Measurements from ENCODE around the gene CPVL. TPM values are rescaled to one million over a fixed set of nuclear protein-coding genes. Genes with fewer than 3 reads are reported as not detected.
A peak's percentile ranks its signal among the peaks of the same experiment; 100 is the strongest.
"Not testable (repeated sequence)": the region's sequence is repeated elsewhere in the genome, so short reads cannot be mapped to it uniquely, and the experiment has no call there.

CPVL gene
- total RNA-seq, 2 experiments from 2014 or later: not detected

DNA sequence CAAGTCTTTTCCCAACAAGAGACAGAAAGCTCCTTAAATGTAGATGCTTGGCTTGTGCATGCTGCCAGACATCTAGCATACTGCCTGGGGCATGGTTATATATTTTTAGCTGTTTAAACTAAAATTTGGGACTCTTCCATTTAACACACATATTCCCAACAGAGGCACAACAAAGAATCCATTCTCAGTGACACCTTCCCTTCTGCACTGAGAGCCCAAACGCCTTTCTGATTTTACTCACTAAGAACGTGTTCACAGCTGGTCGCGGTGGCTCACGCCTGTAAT, 49.9 kb downstream of the CPVL start:
- DNase-seq: no peak
- Mint-ChIP-seq H3K9me3 (no peaks in the 10 kb centered on the region), H3K36me3 (no peaks in the 10 kb centered on the region), H3K4me1 (peaks cover 5% of the 10 kb centered on the region), H3K27ac (no peak overlapping the region), H3K27me3 (peaks cover 21% of the 10 kb centered on the region), H3K4me3 (no peak overlapping the region)

DNA sequence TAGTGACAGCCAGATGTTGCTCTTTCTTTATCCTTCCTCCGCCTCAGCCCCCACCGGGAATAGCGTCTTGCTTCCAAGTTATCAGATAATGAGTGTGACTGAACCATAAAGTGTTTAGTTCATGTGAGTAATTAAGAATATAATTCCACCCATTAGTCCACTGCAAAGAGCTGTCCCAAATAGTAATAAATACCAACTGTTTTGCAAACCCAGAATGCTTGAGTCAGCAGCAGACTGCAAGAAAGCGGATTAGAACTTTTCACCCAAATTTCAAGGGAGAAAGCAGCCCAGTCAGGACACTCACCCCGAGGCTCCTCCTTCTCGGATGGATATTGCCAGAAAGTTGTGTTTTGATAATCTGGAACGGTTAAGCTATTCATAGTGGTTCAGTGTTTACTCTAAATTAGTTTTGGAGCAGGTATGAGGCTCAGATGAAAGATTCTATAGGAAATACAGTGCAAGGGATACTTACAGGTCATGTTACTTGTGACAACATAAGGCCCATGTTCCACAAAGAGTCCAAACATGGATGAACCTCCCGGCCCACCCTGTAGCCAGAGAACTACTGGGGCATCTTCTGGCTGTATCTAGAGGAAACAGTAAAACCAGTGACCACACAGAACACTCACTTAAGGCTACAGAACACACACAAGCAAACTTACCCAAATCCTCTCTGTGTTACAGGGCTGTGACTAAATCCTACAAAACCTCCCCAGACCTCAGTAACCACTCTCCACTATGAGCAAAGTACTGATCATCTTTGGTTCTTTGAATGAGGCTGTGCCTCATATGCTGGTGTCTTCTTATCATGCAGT, 50.5 kb downstream of the CPVL start:
- H3K27me3 Mint-ChIP-seq: peaks cover 27% of the 10 kb centered on the region
- DNase-seq: no peak
- H3K4me3 Mint-ChIP-seq: no peak overlapping the region
- peaks cover 9% of the 10 kb centered on the region for H3K4me1 Mint-ChIP-seq
- H3K27ac Mint-ChIP-seq: no peak overlapping the region
- no peaks in the 10 kb centered on the region for H3K9me3 Mint-ChIP-seq
- no peaks in the 10 kb centered on the region for H3K36me3 Mint-ChIP-seq

DNA sequence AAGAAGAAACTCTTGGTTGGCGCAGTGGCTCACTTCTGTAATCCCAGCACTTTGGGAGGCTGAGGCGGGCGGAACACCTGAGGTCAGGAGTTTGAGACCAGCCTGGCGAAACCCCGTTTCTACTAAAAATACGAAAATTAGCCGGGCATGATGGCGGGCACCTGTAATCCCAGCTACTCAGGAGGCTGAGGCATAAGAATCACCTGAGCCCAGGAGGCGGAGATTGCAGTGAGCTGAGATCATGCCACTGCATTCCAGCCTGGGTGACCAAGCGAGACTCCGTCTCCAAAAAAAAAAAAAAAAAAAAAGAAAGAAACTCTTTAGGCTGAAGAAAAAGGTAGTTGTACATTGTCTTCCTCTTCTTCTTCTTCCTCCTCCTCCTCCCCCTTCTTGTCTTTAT, 53.2 kb downstream of the CPVL start:
- Mint-ChIP-seq H3K4me1 (peaks cover 13% of the 10 kb centered on the region), H3K27me3 (peaks cover 45% of the 10 kb centered on the region)
- DNase-seq, H3K36me3 Mint-ChIP-seq, H3K4me3 Mint-ChIP-seq, H3K27ac Mint-ChIP-seq, H3K9me3 Mint-ChIP-seq: not testable (repeated sequence)

- Mint-ChIP-seq H3K27me3 (peaks cover 46% of the 10 kb centered on the region), H3K36me3 (no peaks in the 10 kb centered on the region), H3K9me3 (no peaks in the 10 kb centered on the region), H3K27ac (peak overlapping the region; percentile 3), H3K4me3 (peak overlapping the region; percentile 57), H3K4me1 (peaks cover 13% of the 10 kb centered on the region)
- no peak for DNase-seq
Measured at GRCh38 chr7:29091715-29092114, 54.6 kb downstream of the CPVL start.

DNA sequence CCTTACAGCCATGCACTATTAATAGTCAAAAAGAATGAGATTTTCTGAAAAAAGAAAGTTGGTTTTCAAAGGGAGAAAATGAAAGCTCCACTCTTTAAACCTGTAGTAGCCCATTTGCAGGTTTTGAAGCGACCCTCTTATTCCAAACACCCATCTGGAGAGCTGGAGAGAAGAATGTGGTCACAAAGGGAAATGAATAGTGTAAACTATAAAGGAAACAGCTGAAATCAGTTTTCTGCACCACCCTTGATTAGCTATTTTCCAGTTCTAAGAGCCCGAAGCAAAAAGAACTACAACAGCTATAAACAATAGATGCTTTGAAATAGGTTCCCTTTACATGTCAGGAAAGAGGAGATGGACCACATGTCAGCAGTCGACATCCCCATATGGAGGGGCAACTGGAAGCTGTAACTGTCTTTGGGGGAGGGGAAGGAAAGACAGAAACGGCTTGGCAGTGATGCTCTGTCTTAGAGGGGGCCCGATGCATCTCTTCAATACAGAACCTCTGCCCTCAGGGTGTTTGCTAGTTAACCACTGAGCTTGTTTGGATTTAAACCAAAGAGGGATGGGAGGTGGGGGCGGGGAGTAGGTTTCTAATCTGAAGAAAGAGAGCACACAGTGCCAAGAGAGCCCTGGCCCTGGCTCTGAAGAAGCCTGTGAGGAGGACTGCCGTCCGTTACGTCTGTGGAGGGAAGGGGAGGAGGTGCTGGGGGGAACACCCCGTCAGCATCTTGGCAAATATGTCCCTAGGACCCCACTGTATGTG, 55.3 kb downstream of the CPVL start:
- H3K9me3 Mint-ChIP-seq: no peaks in the 10 kb centered on the region
- no peaks in the 10 kb centered on the region for H3K36me3 Mint-ChIP-seq
- H3K27ac Mint-ChIP-seq: peak overlapping the region; percentile 3
- no peak for DNase-seq
- peaks cover 13% of the 10 kb centered on the region for H3K4me1 Mint-ChIP-seq
- H3K27me3 Mint-ChIP-seq: peaks cover 50% of the 10 kb centered on the region
- peak overlapping the region; percentile 57 for H3K4me3 Mint-ChIP-seq

DNA sequence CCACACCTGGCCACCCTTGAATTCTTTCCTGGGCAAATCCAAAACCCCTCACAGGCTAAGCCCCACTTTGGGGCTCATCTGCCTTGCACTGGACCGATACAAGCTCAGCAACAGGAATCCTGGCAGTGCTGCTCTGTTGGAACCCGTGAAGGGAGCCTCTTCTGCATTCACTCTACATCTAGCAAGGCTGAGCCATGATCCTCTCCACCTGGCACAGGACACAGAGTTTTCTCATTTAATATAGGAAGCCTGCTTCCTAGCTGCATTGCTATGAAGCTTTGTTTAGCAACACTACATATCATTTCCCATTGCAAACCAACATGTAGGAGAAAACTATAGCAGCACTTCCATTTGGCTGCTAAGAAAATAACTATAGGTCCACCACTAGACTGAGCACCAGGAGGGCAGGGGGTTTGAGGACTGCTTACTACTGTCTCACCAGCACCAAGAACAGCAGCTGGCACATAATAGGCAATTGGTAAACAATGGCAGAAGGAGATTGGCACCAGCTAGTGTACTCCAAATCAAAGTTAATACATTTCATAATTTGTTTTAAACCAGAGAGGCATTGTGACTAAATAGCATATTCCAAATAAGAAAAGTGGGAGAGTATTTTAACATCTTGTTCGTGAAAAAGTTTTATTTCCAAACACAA, 56.1 kb downstream of the CPVL start:
- peaks cover 13% of the 10 kb centered on the region for H3K4me1 Mint-ChIP-seq
- H3K36me3 Mint-ChIP-seq: no peaks in the 10 kb centered on the region
- H3K9me3 Mint-ChIP-seq: no peaks in the 10 kb centered on the region
- H3K4me3 Mint-ChIP-seq: no peak overlapping the region
- peaks cover 54% of the 10 kb centered on the region for H3K27me3 Mint-ChIP-seq
- no peak for DNase-seq
- no peak overlapping the region for H3K27ac Mint-ChIP-seq

GRCh38 chr7:29087840-29088170, 58.5 kb downstream of the CPVL start:
- Mint-ChIP-seq H3K27me3 (peaks cover 55% of the 10 kb centered on the region), H3K4me3 (no peak overlapping the region), H3K27ac (no peak overlapping the region), H3K4me1 (peaks cover 15% of the 10 kb centered on the region), H3K9me3 (no peaks in the 10 kb centered on the region), H3K36me3 (no peaks in the 10 kb centered on the region)
- DNase-seq: no peak

DNA sequence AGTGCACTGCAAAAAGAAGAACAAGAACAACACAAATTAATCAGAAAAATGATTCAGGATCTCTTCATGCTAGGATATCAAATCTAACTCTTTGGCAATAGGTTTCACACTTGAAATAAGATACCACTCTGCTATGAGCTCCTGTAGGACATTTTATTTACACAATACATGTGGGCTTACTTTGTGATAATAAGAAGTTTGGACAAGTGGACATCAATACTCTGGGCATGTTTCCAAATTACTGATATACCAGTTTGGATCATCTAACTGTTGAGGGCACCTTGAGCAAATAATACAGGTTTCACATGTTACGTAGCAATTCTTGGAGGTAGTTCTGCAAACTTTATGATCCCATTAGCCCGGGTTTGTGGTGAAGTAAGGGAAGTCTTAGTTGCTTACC, 59.8 kb downstream of the CPVL start:
- Mint-ChIP-seq H3K4me1 (peaks cover 12% of the 10 kb centered on the region), H3K4me3 (no peak overlapping the region), H3K36me3 (no peaks in the 10 kb centered on the region), H3K27me3 (peaks cover 49% of the 10 kb centered on the region), H3K9me3 (no peaks in the 10 kb centered on the region), H3K27ac (no peak overlapping the region)
- no peak for DNase-seq

DNA sequence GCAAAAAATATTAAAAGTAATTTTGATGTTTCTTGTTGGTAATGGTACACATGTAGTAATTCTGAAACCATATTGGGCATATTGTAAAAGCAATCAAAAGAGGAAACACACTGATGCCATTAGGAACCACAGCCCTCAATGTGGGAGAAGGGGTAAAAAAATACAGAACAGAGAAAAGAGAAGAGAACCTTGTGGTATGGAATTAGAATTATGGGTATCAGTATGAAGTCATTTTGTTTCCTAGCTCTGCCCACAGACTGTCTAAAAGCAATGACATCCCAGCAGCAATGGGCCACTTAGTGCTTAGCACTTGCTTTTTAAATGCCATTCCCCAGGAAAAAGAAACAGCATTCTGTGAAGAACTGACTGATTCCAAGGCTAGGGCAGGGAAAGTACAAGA, 61.5 kb downstream of the CPVL start:
- Mint-ChIP-seq H3K36me3 (no peaks in the 10 kb centered on the region), H3K4me1 (peaks cover 3% of the 10 kb centered on the region), H3K27ac (no peak overlapping the region), H3K9me3 (no peaks in the 10 kb centered on the region), H3K27me3 (peaks cover 44% of the 10 kb centered on the region), H3K4me3 (no peak overlapping the region)
- no peak for DNase-seq

DNA sequence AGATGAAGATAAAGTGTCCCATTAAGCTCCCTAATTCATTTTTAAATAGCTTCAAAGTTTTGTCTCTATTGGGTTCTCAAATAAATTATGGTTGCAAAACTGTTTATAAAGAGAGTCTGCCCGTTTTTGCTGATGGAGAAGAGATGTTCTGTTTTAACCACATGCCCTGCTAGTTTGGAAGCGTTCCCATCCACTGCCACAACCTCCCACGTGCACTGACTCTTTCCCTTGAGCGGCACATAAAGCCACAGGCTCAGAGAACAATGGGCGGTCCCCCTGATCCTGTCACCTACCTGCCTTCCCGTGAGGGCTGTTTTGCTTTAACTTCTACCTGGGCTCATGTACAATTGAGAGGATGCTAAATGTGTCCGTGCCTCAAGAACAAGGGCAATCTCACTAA, 65.5 kb downstream of the CPVL start:
- H3K27ac Mint-ChIP-seq: no peak overlapping the region
- H3K4me3 Mint-ChIP-seq: no peak overlapping the region
- H3K36me3 Mint-ChIP-seq: no peaks in the 10 kb centered on the region
- DNase-seq: no peak
- H3K9me3 Mint-ChIP-seq: no peaks in the 10 kb centered on the region
- peaks cover 38% of the 10 kb centered on the region for H3K27me3 Mint-ChIP-seq
- peaks cover 3% of the 10 kb centered on the region for H3K4me1 Mint-ChIP-seq

- Mint-ChIP-seq H3K9me3 (no peaks in the 10 kb centered on the region), H3K27me3 (peaks cover 25% of the 10 kb centered on the region), H3K27ac (no peak overlapping the region), H3K4me3 (no peak overlapping the region), H3K36me3 (no peaks in the 10 kb centered on the region), H3K4me1 (peaks cover 1% of the 10 kb centered on the region)
- no peak for DNase-seq
Measured at GRCh38 chr7:29078311-29079260, 67.8 kb downstream of the CPVL start.

- Mint-ChIP-seq H3K4me1 (peaks cover 1% of the 10 kb centered on the region), H3K9me3 (no peaks in the 10 kb centered on the region), H3K27ac (no peak overlapping the region), H3K27me3 (peaks cover 25% of the 10 kb centered on the region), H3K36me3 (no peaks in the 10 kb centered on the region), H3K4me3 (no peak overlapping the region)
- no peak for DNase-seq
Measured at GRCh38 chr7:29077854-29078253, 68.5 kb downstream of the CPVL start.

DNA sequence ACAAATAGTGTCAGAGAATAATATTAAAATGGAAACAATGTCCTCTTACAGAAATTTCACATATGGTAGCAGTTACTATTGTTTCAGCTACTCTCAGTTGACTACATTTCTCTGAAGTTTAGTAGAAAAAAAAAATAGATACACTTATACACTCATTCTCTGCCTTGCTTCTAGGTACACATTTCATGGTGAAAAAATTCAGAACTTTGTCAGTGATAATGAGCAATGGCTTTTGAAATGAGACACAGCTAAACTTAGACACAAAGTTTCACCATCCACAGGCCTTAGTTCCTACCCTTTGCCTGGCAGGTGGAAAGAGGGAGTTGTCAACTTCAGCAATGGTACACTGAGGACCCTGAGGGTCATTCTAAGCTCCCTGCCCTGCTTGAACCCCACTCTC, 69.2 kb downstream of the CPVL start:
- Mint-ChIP-seq H3K9me3 (no peaks in the 10 kb centered on the region), H3K27ac (no peak overlapping the region), H3K27me3 (peaks cover 25% of the 10 kb centered on the region)

DNA sequence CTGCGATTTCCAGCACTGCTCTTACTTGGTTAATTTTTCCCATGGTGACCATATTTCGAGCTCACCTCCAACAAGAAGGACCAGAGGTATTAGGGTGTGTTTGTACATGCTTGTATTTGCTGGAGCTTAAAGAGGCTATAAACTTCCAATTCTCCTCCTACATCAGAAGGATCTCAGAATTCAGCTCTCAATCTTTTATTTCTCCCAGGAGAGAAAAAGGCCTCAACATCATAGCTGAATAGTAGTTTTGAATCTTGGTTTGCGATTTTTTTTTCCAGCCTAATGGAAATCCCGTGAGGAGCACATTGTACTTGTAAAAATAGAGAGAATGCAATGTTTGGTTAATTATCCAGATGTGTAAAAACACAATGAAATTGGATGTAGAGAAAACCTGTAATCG, 69.7 kb downstream of the CPVL start:
- Mint-ChIP-seq H3K27ac (no peak overlapping the region), H3K36me3 (no peaks in the 10 kb centered on the region), H3K9me3 (no peaks in the 10 kb centered on the region), H3K4me1 (peaks cover 1% of the 10 kb centered on the region), H3K27me3 (peaks cover 21% of the 10 kb centered on the region), H3K4me3 (no peak overlapping the region)
- no peak for DNase-seq

More for the DNA sequence above, 69.2 kb downstream of the CPVL start:
- Mint-ChIP-seq H3K36me3 (no peaks in the 10 kb centered on the region), H3K4me1 (peaks cover 1% of the 10 kb centered on the region), H3K4me3 (no peak overlapping the region)
- DNase-seq: no peak

DNA sequence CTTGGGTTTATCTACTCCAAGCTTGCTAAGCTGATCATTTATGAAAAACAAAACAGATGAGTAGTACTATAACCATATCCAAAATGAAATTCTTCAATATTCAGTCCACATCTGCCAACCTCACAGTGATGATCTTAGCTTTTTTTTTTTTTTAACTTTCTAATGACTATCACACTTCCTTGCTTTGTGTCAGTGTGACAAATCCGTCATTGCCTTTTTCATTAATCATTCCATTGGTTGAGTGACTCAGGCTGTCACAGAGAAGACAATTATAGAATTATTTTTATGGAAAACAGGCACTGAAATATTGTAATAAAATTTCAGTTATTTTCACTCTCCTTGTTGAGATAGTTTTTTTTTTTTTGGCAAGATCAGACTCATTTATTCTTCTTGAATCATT, 70.7 kb downstream of the CPVL start:
- Mint-ChIP-seq H3K36me3 (no peaks in the 10 kb centered on the region), H3K27me3 (peaks cover 10% of the 10 kb centered on the region), H3K27ac (no peak overlapping the region), H3K4me3 (no peak overlapping the region), H3K9me3 (no peaks in the 10 kb centered on the region), H3K4me1 (no peaks in the 10 kb centered on the region)
- no peak for DNase-seq

Data from activated naive CD8-positive, alpha-beta T cell treated with anti-CD3 and anti-CD28 coated beads for 36 hours (primary cell).